Skeletal muscle cell (primary cell): Measurements from ENCODE around the gene SH2D1B.

Experiments used
- DNase-seq: peaks from one replicate; pipeline ENCODE4 v3.0.0-alpha.2; 2010; ENCODE audit warnings: low read depth
- H3K4me3 ChIP-seq: 2 replicates; pipeline ENCODE4 v1.5.1; 2011; ENCODE audit warnings: low read depth, mild to moderate bottlenecking, control low read depth, low read length, moderate library complexity

Gene SH2D1B

GRCh38 chr1:162384601-162385279, 27.2 kb downstream of the SH2D1B start:
- no peak for DNase-seq
- H3K4me3 ChIP-seq = no peak overlapping the region

GRCh38 chr1:162384116-162384515, 27.8 kb downstream of the SH2D1B start:
- DNase-seq = no peak
- H3K4me3 ChIP-seq = no peak overlapping the region

GRCh38 chr1:162383516-162383915, 28.4 kb downstream of the SH2D1B start:
- no peak overlapping the region for H3K4me3 ChIP-seq
- DNase-seq = no peak

- no peak for DNase-seq
- no peak overlapping the region for H3K4me3 ChIP-seq
Measured at GRCh38 chr1:162383091-162383490, 28.8 kb downstream of the SH2D1B start.

- H3K4me3 ChIP-seq = no peak overlapping the region
- DNase-seq = no peak
Measured at GRCh38 chr1:162381941-162382750, 29.8 kb downstream of the SH2D1B start.

- no peak within 1 kb of the TSS for H3K4me3 ChIP-seq
- no peak for DNase-seq
Measured at GRCh38 chr1:162381383-162381782, 30.6 kb downstream of the SH2D1B start, which contains the start of gene C1orf226. TSS of gene C1orf226 (plus strand) at chr1:162381728. CDS start at chr1:162381902, 174 bp downstream.

GRCh38 chr1:162380061-162380846, 31.7 kb downstream of the SH2D1B start:
- DNase-seq = no peak

GRCh38 chr1:162376691-162377090, 35.2 kb downstream of the SH2D1B start, which contains the start of gene SPATA46:
TSS of gene SPATA46 (minus strand) at chr1:162376854. CDS start at chr1:162376790, 64 bp downstream.
- no peak for DNase-seq
- H3K4me3 ChIP-seq = no peak within 1 kb of the TSS

More at GRCh38 chr1:162380061-162380846, 31.7 kb downstream of the SH2D1B start:
- no peak overlapping the region for H3K4me3 ChIP-seq

GRCh38 chr1:162375463-162375862, 36.5 kb downstream of the SH2D1B start:
- no peak overlapping the region for H3K4me3 ChIP-seq
- no peak for DNase-seq

- DNase-seq = no peak
- H3K4me3 ChIP-seq = no peak overlapping the region
Measured at GRCh38 chr1:162374406-162374805, 37.5 kb downstream of the SH2D1B start.

GRCh38 chr1:162373541-162374260, 38.2 kb downstream of the SH2D1B start:
- DNase-seq = no peak
- no peak overlapping the region for H3K4me3 ChIP-seq

GRCh38 chr1:162373072-162373427, 38.9 kb downstream of the SH2D1B start:
- no peak for DNase-seq
- H3K4me3 ChIP-seq = no peak overlapping the region

- no peak for DNase-seq
- H3K4me3 ChIP-seq = no peak overlapping the region
Measured at GRCh38 chr1:162372159-162373071, 39.5 kb downstream of the SH2D1B start.

GRCh38 chr1:162371611-162372010, 40.3 kb downstream of the SH2D1B start:
- DNase-seq = no peak
- no peak overlapping the region for H3K4me3 ChIP-seq

- no peak overlapping the region for H3K4me3 ChIP-seq
- no peak for DNase-seq
Measured at GRCh38 chr1:162370721-162371120, 41.2 kb downstream of the SH2D1B start.

GRCh38 chr1:162370161-162370560, 41.8 kb downstream of the SH2D1B start:
- no peak overlapping the region for H3K4me3 ChIP-seq

GRCh38 chr1:162369571-162369970, 42.4 kb downstream of the SH2D1B start:
- no peak for DNase-seq

More at GRCh38 chr1:162370161-162370560, 41.8 kb downstream of the SH2D1B start:
- no peak for DNase-seq

GRCh38 chr1:162368451-162368850, 43.5 kb downstream of the SH2D1B start:
- no peak overlapping the region for H3K4me3 ChIP-seq
- DNase-seq = no peak

More at GRCh38 chr1:162369571-162369970, 42.4 kb downstream of the SH2D1B start:
- H3K4me3 ChIP-seq = no peak overlapping the region
